Activated CD4-positive, alpha-beta T cell treated with anti-CD3 and anti-CD28 coated beads for 4 hours (primary cell): ENCODE data around the gene FNBP1.

Source experiments
- DNase-seq, 2 donors: peaks; one replicate each; pipeline ENCODE4 v3.0.0-alpha.2; 2020

FNBP1 gene

GRCh38 chr9:129888293-129889121, 154.5 kb downstream of the FNBP1 start:
- DNase-seq, result peak; percentile 81 to 88

GRCh38 chr9:129887334-129888292, 155.4 kb downstream of the FNBP1 start:
- peak; percentile 74 to 75 for DNase-seq

DNA sequence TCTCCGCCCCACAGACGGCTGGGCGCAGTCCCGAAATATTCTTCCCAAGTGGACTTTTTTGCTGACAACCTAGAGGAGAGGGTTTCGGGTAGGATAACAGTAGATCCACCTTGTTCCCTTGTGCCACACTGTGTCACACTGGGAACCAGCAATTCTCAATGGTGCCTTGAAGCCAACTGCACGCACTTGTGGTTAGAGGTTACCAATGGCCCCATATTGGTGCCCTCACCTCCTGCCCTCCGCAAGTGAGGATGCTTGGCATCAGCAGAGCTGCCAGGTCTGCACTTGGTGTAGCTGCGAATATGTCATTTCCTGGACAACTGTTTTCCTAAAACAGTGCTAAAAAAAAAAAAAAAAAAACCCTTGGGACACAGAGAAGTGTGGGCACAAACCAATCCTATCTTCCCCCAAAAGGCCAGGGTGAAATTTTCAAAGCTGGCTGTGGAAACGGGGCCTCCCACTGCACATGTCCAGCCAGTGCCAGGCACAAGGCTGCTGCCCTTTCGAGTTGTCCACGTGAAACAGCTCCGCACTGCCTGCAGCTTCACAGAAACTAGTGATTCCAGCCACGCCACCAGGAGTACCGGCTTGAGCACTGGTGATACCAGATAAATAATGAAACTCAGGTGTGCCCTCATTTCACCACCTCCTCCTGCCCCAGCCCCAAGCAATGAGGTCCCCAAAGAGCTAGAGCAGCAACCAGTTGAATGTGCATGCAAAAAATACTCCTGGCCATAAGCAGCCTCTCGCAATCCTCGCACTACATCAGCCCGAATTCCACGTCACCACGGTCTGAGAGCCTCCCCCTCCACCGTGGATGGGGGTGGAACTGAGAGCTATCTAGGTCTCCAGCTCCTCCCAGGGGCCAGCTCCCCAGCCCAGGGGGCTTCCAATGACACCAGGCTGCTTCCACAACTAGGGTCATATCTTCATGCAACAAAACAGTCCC, 156.5 kb downstream of the FNBP1 start:
- peak; percentile 57 to 59 for DNase-seq

- DNase-seq, result peak; percentile 91
Observed at GRCh38 chr9:129885670-129886106, 157.3 kb downstream of the FNBP1 start.

DNA sequence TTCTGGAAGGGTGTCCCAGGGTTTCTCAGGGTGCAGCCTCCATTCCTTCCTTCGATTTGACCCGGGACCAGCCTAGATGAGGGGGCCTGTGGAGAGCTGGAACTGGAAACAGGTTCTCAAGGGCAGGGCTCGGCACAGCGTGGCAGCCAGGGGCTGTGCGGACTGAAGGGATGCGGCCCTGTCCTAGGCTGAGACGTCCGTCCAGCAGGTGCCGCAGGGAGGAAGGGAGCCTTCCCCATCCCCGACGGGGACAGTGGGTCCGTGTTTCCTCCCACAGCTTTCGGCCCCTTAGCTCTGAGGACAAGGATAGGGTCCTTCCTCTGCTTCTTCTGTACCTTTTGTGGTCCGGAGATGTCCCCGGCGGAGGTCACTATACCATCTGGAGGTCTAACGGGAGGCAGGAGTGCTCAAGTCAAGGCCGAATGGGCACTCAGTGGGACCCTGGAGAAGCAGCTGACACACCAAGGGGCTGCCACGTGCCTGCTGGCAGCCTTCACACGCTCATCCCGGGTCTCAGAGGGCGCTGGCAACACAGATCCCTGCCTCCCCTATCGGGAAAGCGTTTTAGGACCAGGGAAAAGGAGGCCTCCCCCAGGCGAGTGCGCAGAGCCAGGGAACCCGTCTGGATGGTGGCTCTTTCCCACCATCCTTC, 157.8 kb downstream of the FNBP1 start:
- peak; percentile 38 to 40 for DNase-seq

DNA sequence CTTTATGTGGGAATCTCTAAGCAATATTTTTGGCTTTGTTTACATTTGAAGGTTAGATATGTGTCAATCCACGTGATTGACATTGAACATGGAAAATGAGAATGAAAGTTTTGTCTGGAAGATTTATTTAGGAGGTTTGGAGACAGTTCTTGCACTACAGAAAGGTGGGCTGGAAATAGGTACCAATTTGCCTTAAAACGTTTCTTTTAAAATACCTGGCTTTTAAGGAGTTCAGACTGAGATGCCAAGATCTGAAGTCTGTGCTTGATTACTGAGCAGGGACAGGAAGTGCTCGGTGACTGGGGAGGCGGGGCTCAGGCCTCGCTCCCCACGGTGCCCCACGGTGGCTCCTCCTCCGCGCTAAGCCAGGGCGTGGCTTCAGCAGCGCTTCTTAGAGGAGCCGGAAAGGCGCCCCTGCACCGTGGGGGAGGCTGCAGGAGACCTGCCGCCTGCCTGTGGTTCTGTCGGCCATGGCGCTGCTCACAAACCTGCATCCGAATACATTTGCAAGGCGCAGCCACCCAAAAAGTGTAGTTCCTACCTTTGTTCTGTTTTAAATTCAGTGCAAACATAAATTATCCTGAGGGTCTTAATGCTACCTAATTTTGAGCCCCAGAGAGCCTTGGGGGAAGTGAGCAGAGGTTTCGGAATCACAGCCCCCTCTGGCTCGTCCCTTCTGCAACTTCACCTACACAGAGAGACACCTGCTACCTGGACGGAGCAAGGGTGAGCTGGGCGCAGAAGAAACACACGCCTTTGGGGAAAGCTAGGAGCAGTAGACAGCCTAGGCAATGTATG, 158.6 kb downstream of the FNBP1 start:
- DNase-seq, result peak; percentile 95 to 96

- DNase-seq, result no peak
Observed at GRCh38 chr9:129881547-129882324, 161.3 kb downstream of the FNBP1 start.

DNA sequence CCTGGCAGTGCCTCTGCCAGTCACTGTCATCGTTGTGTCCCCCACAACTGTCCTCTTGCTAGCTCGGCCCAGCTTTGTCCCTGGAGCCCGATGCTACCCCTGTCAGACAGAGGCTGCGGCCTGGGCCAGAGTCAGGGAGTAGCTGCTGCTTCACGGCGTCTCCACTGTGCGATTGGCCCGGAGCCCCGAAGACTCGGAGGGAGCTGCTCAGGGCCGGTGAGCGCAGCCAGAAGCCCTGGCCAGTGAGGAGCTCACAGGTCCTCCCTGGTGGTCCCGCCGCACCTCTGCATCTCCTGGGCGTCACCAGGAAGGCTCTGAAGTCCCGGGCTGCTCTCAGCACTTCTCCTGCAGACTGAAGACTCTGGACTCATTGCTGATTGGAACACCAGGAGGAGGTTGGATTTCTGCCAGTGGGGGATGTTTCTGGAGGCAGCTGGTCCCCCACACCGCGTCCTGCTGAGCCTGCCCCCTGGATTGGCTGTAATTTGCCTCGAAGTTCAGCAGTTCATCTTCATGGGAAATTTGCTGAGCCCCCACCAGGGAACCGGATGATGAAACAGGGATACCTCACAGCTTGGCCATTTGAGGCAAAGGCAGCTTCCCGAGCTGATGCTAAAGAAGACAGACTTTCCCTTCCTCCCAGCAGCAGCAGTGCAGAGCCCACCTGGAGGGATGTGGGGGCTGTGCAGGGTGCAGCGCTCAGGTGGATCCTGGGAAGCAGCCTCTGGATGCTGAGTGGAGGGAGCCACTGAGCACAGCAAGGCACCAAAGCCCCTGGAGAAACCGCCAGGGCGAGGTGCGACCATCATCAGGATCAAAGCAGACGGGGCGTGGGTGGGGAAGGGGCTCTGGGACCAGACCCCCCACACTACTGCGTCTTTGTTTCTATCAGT, 162.1 kb downstream of the FNBP1 start:
- no peak for DNase-seq

GRCh38 chr9:129879991-129880653, 162.9 kb downstream of the FNBP1 start:
- no peak for DNase-seq

DNA sequence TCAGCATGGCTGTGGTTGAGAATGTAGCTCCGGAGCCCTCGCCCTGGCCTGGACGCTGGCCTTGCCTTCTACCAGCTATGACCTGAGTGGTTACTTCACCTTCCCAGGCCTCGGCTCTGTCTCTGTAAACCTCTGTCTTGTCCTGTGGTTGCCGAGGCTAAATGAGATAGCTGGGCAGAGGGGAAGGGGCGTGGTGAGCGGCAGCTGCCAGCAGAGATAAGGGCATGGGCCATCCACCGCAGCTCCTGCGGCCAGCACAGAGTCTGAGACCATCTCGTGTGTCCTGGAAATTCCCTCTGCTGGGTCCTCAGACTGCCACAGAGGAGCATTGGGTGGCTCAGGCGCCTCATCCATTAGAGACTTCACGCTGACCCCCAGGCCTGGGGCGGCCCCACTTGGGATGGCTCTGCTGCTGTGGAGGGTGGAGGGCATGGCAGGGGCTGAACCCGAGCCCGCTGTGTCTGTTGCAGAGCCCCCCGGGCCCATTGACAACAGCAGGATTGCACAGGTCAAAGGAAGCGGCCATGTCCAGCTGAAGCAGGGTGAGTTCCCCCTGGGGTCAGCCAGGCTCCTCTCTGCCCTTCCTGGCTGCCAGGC, 163.8 kb downstream of the FNBP1 start:
- no peak for DNase-seq

DNA sequence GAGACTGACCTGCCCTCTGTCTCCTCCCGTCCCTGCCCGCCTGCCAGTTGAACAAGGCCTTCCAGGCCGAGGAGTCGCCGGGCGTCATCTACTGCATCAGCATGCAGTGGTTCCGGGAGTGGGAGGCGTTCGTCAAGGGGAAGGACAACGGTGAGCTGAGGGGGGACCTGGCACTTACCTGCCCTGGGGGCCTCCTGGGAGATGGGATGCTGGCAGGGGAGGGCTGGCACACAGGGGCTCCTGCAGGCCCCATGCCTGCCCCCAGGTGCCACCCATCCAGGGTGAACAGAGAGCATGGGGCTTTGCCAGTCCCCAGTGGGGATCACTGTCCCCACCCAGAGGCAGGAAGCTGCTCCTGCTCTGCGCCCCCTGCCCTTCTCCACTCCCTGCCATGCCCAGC, 164.7 kb downstream of the FNBP1 start:
- no peak for DNase-seq

DNA sequence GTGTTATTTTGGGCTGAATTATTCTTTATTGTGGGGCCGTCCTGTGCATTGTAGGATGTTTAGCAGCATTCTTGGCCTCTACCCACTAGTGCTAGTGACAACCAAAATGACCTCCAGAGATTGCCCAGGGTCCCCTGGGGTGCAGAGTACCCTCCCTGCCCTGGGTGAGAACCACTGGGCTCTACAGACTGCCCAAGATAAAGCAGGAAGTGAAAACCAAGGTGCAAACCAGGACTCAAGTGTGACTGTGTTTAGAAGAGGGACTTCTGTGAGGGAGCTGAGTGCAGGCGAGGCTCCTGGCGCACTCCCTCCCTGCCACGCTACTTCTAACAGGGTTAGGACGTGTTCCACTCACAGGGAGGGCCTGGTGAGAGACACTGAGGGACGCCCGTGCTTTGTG, 166.2 kb downstream of the FNBP1 start:
- no peak for DNase-seq

DNA sequence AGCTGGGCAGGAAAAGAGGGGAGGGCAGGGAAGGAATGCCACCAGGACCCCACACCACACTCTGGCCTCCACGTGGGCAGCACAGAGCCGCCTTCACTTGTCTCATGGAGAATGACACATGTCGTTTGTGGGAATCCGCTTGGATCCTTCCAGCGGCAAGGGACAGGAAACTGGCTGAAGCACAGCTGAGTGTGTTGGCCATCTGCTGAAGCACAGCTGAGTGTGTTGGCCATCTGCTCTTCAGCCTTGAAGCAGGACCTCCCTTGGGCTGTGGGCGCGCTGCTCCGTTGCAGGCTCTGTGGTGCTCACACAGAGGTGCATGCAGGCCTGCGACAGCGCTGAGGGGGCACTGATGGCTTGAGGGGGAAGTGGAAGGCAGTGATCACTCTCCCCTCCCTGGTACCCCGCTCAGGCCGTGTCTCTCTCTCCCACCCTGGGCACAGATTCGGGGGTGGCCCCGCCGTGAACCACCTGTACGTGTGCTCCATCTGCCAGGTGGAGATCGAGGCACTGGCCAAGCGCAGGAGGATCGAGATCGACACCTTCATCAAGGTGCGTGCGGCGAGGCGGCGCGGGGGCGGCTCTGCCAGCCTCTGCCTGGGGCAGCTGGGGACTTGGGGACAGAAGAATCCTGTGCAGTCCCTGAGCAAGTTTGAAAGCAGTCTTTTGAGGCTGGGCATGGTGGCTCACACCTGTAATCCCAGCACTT, 167.1 kb downstream of the FNBP1 start:
- DNase-seq, result no peak

- no peak for DNase-seq
Observed at GRCh38 chr9:129875181-129875611, 167.8 kb downstream of the FNBP1 start.

- no peak for DNase-seq
Observed at GRCh38 chr9:129874261-129875101, 168.5 kb downstream of the FNBP1 start.

DNA sequence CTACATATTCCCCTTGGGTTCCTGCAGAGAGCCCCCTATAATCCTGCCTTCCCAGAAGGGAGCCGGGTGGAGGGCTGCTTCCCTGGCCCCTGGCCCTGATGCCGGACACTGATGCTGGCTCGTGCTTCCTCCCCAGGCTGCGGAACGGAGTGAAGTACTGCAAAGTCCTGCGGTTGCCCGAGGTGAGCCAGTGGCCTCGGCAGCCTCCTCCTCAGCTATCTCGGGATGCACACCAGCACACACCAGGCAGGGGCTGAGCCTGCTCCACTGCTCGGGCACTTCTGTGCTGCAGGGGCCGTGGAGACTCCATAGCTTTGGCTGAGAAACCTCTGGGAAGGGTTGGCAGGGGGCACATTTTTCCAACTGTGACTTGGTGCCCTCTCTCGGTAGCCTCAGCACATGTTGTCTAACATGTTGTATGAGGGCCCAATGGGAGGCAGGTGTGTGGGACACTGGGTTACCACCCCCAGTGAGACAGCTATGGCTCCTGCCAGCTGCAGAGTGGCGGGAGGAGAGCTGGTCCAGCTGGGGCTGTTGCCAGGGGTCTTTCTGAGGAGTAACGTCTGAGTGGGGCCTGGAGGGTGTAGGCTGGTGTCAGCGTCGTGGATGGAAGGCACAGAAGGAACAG, 169.3 kb downstream of the FNBP1 start:
- DNase-seq, result no peak
